IMR-90 (cell line): ENCODE results near the gene BCL11A.
"Not testable (repeated sequence)": the region's sequence is repeated elsewhere in the genome, so short reads cannot be mapped to it uniquely, and the experiment has no call there.

Experiments
- BHLHE40 ChIP-seq: fragments of 150-350 bp; IDR thresholded peaks from 2 replicates; pipeline ENCODE4 v1.6.1; 2016; ENCODE audit warnings: mild to moderate bottlenecking, low read depth, low read length
- CTCF ChIP-seq: conservative IDR thresholded peaks from 2 replicates; pipeline ENCODE4 v1.5.1; 2012; ENCODE audit warnings: mild to moderate bottlenecking, low read depth, low read length, improper control_type of control experiment
- MAZ ChIP-seq: IDR thresholded peaks from 2 replicates; pipeline ENCODE4 v1.6.1; 2012; ENCODE audit warnings: low read depth, mild to moderate bottlenecking, low read length, improper control_type of control experiment, moderate library complexity, borderline replicate concordance
- POLR2A ChIP-seq: IDR thresholded peaks from 2 replicates; pipeline ENCODE4 v1.6.1; 2012; ENCODE audit warnings: mild to moderate bottlenecking, low read depth, low read length
- RAD21 ChIP-seq: IDR thresholded peaks from 2 replicates; pipeline ENCODE4 v1.6.1; 2012; ENCODE audit warnings: low read length, improper control_type of control experiment
- RCOR1 ChIP-seq: IDR thresholded peaks from 2 replicates; pipeline ENCODE4 v1.6.1; 2012; ENCODE audit warnings: mild to moderate bottlenecking, low read length, improper control_type of control experiment; ENCODE audit not compliant: insufficient replicate concordance

- TF ChIP-seq BHLHE40, CTCF, RCOR1, POLR2A, RAD21, MAZ: not testable (repeated sequence)
These were observed 136.2 kb downstream of the BCL11A start for GRCh38 chr2:60417210-60417609.
